SU-DHL-6 (cell line): ENCODE data around the gene SCFD2.

Source experiments
- H2AFZ ChIP-seq: fragments of 200-600 bp; sonication (generic); 2 replicates; pipeline ENCODE4 v1.6.1; 2014; ENCODE audit warnings: low read depth, mild to moderate bottlenecking, moderate library complexity, mixed read lengths, antibody characterized with exemption, low read length; ENCODE audit not compliant: severe bottlenecking
- H3F3A ChIP-seq: fragments of 200-600 bp; shearing (Covaris generic); 2 replicates; pipeline ENCODE4 v1.6.0; 2016; ENCODE audit warnings: antibody characterized with exemption, mild to moderate bottlenecking; ENCODE audit not compliant: insufficient read depth
- H3K27ac ChIP-seq: fragments of 200-600 bp; sonication (generic); 2 replicates; pipeline ENCODE4 v1.5.1; 2016; ENCODE audit warnings: low read depth, mild to moderate bottlenecking, low read length, moderate library complexity, mixed read lengths
- H3K27me3 ChIP-seq: fragments of 200-600 bp; sonication (generic), shearing (Covaris generic); 2 replicates; pipeline ENCODE4 v1.6.0; 2014; ENCODE audit warnings: mild to moderate bottlenecking, low read length
- H3K36me3 ChIP-seq: fragments of 200-600 bp; sonication (generic); 2 replicates; pipeline ENCODE4 v1.6.1; 2014; ENCODE audit warnings: mild to moderate bottlenecking, low read length, mixed read lengths
- H3K4me2 ChIP-seq: fragments of 300-600, 200-600 bp; shearing (Covaris generic), sonication (generic); 2 replicates; pipeline ENCODE4 v1.6.0; 2014; ENCODE audit warnings: low read length, low read depth, mild to moderate bottlenecking; ENCODE audit not compliant: poor library complexity, severe bottlenecking
- H3K4me3 ChIP-seq: fragments of 200-600 bp; sonication (generic); 2 replicates; pipeline ENCODE4 v1.5.1; 2014; ENCODE audit warnings: antibody characterized with exemption, low read length, mild to moderate bottlenecking, mixed read lengths; ENCODE audit not compliant: insufficient read depth, poor library complexity, severe bottlenecking
- H3K79me2 ChIP-seq: fragments of 200-600 bp; sonication (generic); 2 replicates; pipeline ENCODE4 v1.6.1; 2014; ENCODE audit warnings: mild to moderate bottlenecking, low read length, moderate library complexity; ENCODE audit not compliant: insufficient read depth
- H3K9ac ChIP-seq: fragments of 200-600 bp; sonication (generic); 2 replicates; pipeline ENCODE4 v1.7.0; 2014; ENCODE audit warnings: mild to moderate bottlenecking, low read length
- H3K9me2 ChIP-seq: fragments of 200-600 bp; sonication (generic); replicated peaks from 2 replicates; pipeline ENCODE4 v1.6.1; 2014; ENCODE audit warnings: low read length; ENCODE audit not compliant: insufficient read depth
- H3K9me3 ChIP-seq: fragments of 200-600 bp; sonication (generic); 2 replicates; pipeline ENCODE4 v1.6.1; 2014; ENCODE audit warnings: low read length, mixed read lengths; ENCODE audit not compliant: insufficient read depth
- H4K20me1 ChIP-seq: fragments of 200-600 bp; sonication (generic); 2 replicates; pipeline ENCODE4 v1.6.1; 2014; ENCODE audit warnings: low read depth, mild to moderate bottlenecking, antibody characterized with exemption, low read length, moderate library complexity, mixed read lengths
- EZH2phosphoT487 ChIP-seq: fragments of 200-600 bp; sonication (generic), shearing (Covaris generic); conservative IDR thresholded peaks from 2 replicates; pipeline ENCODE4 v1.6.1; 2018; ENCODE audit warnings: mild to moderate bottlenecking, antibody characterized with exemption, low read length, moderate library complexity, mixed read lengths
- TF ChIP-seq, protein P1 (sequence below): fragments of 200-600 bp; sonication (generic); IDR thresholded peaks from one replicate; pipeline ENCODE4 v1.5.1; 2017; ENCODE audit warnings: antibody characterized with exemption, mild to moderate bottlenecking, low read length, moderate library complexity; ENCODE audit not compliant: insufficient read depth, poor library complexity, severe bottlenecking

SCFD2 gene

DNA sequence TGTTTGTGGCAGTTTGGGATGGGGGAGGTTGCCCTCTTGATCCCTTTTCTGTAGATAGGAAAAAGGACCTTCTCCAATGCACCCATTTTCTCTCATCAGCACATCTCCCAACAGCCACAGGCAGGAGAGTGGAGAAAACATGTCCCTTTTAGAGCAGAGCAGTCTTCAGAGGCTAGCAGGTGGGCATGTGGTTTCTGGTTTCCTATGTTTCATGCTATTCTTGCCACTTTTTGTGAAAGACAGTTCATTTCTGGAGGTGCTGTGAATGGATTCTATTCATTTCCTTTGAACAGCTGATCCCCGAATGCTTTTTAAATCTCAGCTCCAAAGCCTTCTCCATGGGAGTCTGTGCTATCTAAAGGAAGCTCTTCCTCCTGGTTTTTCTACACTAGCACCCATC is 484.9 kb downstream of the SCFD2 start:
- Histone ChIP-seq H4K20me1 (no peaks in the 10 kb centered on the region), H3K9ac (no peak overlapping the region), H3K4me2 (no peak overlapping the region), H3K79me2 (no peaks in the 10 kb centered on the region), H3K27ac (no peak overlapping the region), H2AFZ (no peak overlapping the region), H3K9me3 (no peaks in the 10 kb centered on the region), H3K36me3 (no peaks in the 10 kb centered on the region), H3K4me3 (no peak overlapping the region), H3F3A (no peaks in the 10 kb centered on the region), H3K9me2 (no peaks in the 10 kb centered on the region), H3K27me3 (no peaks in the 10 kb centered on the region)
- TF ChIP-seq, protein P1, sequence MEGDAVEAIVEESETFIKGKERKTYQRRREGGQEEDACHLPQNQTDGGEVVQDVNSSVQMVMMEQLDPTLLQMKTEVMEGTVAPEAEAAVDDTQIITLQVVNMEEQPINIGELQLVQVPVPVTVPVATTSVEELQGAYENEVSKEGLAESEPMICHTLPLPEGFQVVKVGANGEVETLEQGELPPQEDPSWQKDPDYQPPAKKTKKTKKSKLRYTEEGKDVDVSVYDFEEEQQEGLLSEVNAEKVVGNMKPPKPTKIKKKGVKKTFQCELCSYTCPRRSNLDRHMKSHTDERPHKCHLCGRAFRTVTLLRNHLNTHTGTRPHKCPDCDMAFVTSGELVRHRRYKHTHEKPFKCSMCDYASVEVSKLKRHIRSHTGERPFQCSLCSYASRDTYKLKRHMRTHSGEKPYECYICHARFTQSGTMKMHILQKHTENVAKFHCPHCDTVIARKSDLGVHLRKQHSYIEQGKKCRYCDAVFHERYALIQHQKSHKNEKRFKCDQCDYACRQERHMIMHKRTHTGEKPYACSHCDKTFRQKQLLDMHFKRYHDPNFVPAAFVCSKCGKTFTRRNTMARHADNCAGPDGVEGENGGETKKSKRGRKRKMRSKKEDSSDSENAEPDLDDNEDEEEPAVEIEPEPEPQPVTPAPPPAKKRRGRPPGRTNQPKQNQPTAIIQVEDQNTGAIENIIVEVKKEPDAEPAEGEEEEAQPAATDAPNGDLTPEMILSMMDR: no peak
- TF ChIP-seq EZH2phosphoT487: no peak

DNA sequence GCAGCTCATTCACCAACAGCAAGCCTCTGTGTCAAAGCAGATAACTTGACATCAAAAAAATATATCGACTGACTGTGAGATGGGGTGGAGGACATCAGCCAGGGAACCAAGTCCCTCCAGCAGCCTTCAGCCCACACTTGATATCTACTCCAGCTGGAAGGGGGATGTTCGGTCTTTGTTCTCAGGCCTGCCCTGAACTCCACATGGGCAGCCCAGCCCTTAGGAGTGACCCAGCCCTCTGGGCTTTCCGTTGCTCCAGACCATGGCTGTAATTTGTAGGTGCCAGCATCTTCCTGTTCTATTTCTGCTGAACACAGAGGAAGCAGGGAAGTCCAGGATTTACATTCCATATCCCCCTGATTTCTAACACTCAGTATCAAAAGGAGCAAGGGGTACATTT is 486.4 kb downstream of the SCFD2 start:
- H3K9me3 ChIP-seq: no peaks in the 10 kb centered on the region
- no peaks in the 10 kb centered on the region for H3K27me3 ChIP-seq
- H3K9me2 ChIP-seq: no peaks in the 10 kb centered on the region
- no peak for TF ChIP-seq EZH2phosphoT487
- TF ChIP-seq, protein P1: no peak
- no peaks in the 10 kb centered on the region for H4K20me1 ChIP-seq
- no peak overlapping the region for H3K27ac ChIP-seq
- no peak overlapping the region for H3K4me3 ChIP-seq
- H3K9ac ChIP-seq: no peak overlapping the region
- H3F3A ChIP-seq: no peaks in the 10 kb centered on the region
- no peak overlapping the region for H2AFZ ChIP-seq
- no peaks in the 10 kb centered on the region for H3K79me2 ChIP-seq
- H3K36me3 ChIP-seq: no peaks in the 10 kb centered on the region
- H3K4me2 ChIP-seq: no peak overlapping the region

DNA sequence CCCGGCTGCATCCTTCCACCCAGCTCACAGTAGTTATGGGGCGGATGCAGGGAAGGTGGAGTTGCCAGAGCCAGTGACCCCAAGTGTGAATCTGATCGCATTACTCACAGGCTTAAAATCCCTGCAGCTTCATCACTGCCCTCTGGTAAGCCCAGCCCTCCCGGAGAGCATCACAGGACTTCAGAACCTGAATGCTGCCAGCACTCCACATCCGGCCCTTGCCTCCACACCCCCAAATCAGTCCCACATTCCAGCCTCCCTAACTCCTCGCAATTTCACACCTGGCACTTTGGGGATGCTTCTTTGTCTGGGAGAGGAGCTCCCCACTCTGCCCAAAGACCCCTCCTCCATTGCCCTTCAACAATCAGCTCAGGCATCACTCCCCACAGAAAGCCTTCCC is 488.2 kb downstream of the SCFD2 start:
- Histone ChIP-seq H3K4me3 (no peak overlapping the region), H3K36me3 (no peaks in the 10 kb centered on the region), H3K9me2 (no peaks in the 10 kb centered on the region), H3K9me3 (no peaks in the 10 kb centered on the region), H4K20me1 (no peaks in the 10 kb centered on the region), H3K79me2 (no peaks in the 10 kb centered on the region), H3K27ac (no peak overlapping the region), H3K27me3 (no peaks in the 10 kb centered on the region), H3K4me2 (no peak overlapping the region), H3F3A (no peaks in the 10 kb centered on the region), H3K9ac (no peak overlapping the region), H2AFZ (no peak overlapping the region)
- TF ChIP-seq, protein P1: no peak
- TF ChIP-seq EZH2phosphoT487: no peak
